Upper lobe of left lung (tissue), 4 donors: ENCODE results near the gene SWI5.

Experiments used
- EP300 ChIP-seq, 4 donors: sonication (generic); formaldehyde crosslinking; IDR thresholded peaks; one replicate each; pipeline ENCODE4 v1.5.1; 2017; ENCODE audit warnings: antibody characterized with exemption in 4 of 4, control low read depth in 2 of 4
- POLR2A ChIP-seq, 4 donors: fragments of 450-650 bp; IDR thresholded peaks; one replicate each; pipeline ENCODE4 v1.5.1; 2016 to 2017; ENCODE audit warnings: antibody characterized with exemption in 4 of 4, mild to moderate bottlenecking in 2 of 4
- POLR2AphosphoS5 ChIP-seq, 2 donors: sonication (generic); formaldehyde crosslinking; IDR thresholded peaks; one replicate each; pipeline ENCODE4 v1.5.1; 2017; ENCODE audit warnings: antibody characterized with exemption in 2 of 2
- TF ChIP-seq, protein P1 (sequence below), 6 experiments: fragments of 450-650 bp in 4 of 6; fragments of 200-600 bp in 2 of 6; sonication (generic) in 2 of 6; IDR thresholded peaks; one replicate each; pipeline ENCODE4 v1.5.1; 2016 to 2019; ENCODE audit warnings: antibody characterized with exemption in 6 of 6

DNA sequence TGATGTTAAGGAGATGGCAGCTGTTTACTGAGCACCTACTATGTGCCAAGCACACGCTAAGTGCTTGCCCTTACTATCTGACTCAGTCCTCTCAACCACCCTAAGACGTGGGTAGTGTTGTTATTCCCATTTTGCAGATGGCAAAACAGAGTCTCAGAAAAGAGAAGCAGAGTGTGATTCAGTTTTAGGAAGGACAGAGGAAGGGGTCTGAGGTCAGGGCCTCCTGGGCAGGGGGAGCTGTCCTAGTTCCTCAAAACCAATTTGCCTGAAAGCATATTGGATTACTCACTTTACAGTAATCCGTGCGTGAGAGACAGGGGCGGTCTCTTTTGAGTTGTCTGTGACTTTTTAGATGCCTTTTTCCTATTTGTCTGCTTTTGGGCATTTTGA is 49.7 kb upstream of the SWI5 start:
- TF ChIP-seq POLR2AphosphoS5 (IDR thresholded peaks at IDR 0.05): no peak
- TF ChIP-seq POLR2A (IDR thresholded peaks at IDR 0.05): no peak
- TF ChIP-seq, protein P1, sequence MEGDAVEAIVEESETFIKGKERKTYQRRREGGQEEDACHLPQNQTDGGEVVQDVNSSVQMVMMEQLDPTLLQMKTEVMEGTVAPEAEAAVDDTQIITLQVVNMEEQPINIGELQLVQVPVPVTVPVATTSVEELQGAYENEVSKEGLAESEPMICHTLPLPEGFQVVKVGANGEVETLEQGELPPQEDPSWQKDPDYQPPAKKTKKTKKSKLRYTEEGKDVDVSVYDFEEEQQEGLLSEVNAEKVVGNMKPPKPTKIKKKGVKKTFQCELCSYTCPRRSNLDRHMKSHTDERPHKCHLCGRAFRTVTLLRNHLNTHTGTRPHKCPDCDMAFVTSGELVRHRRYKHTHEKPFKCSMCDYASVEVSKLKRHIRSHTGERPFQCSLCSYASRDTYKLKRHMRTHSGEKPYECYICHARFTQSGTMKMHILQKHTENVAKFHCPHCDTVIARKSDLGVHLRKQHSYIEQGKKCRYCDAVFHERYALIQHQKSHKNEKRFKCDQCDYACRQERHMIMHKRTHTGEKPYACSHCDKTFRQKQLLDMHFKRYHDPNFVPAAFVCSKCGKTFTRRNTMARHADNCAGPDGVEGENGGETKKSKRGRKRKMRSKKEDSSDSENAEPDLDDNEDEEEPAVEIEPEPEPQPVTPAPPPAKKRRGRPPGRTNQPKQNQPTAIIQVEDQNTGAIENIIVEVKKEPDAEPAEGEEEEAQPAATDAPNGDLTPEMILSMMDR (IDR thresholded peaks at IDR 0.05): no peak
- TF ChIP-seq EP300 (IDR thresholded peaks at IDR 0.05): no peak
